HTERT RPE-1 (cell line): Measurements from ENCODE around the gene SLC35A3.
"Not testable (repeated sequence)": the region's sequence is repeated elsewhere in the genome, so short reads cannot be mapped to it uniquely, and the experiment has no call there.

Source experiments
- in situ Hi-C: fragments of 300-500 bp; cut with MboI; formaldehyde crosslinking; loops from 4 replicates; pipeline ENCODE4 v1.14.3; 2020; ENCODE audit warnings: low sequenced_read_pairs

SLC35A3 gene

GRCh38 chr1:99969729-99970621, at the start of gene SLC35A3:
SLC35A3 (plus strand) TSS chr1:99969996; CDS start chr1:99993555, 23,559 bp downstream.
- in situ Hi-C loops = no loop called here

DNA sequence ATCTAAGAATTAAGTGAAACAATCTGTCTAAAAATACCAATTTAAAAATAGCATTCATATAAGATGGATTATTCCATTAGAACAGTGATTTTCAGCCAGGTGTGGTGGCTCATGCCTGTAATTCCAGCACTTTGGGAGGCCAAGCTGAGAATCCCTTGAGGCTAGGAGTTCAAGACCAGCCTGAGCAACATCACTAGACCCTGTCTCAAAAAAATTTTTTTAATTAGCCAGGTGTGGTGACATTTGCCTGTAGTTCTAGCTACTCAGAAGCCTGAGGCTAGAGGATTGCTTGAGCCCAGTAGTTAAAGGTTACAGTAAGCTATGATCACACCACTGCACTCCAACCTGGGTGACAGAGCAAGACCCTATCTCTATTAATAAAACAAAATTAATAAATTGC, 35.0 kb upstream of the SLC35A3 start:
- in situ Hi-C loops = no loop called here

- in situ Hi-C loops = no loop called here
Observed at GRCh38 chr1:99935534-99935933, 34.3 kb upstream of the SLC35A3 start.

DNA sequence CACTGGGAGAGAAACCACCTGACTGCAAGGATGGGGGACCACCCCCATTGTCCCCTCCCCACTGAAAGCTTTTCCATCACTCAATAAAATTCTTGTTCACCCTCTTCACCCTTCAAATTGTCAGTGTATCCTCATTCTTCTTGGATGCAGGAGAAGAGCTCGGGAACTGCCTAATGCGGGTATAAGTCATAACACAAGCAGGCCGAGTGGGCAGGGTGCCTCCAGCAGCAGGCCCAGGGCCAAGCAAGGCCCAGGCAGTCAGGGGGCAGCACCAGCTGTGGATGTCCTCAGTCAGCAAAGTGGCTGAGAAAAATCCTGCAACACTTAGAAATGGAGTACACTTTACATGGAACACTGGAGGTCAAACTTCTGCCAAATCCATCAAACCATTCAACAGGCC, 33.7 kb upstream of the SLC35A3 start:
- in situ Hi-C loops = no loop called here

- in situ Hi-C loops = no loop called here
Observed at GRCh38 chr1:99942723-99943122, 27.1 kb upstream of the SLC35A3 start.

- in situ Hi-C loops = no loop called here
Observed at GRCh38 chr1:99943223-99943794, 26.5 kb upstream of the SLC35A3 start.

DNA sequence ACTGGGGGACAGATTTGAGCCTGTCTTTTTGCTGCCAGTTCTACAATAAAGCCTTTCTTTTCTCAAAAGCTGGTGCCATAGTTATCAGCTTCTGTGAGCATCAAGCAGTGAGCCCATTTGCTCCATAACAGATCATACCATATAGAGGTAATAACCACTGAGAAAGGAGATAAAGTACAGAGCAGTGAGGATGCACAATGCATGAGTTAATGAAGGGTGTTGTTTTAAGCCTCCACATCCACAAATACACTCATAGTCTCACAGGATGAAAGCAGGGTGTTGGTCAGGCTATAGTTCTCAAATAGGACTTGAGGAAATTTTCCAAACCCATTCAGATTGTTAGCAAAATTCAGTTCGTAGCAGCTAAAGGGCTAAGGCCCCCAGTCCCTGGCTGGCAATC, 25.6 kb upstream of the SLC35A3 start:
- in situ Hi-C loops = no loop called here

GRCh38 chr1:99945174-99945573, 24.6 kb upstream of the SLC35A3 start:
- in situ Hi-C loops = no loop called here

GRCh38 chr1:99950486-99950885, 19.3 kb upstream of the SLC35A3 start:
- in situ Hi-C loops = no loop called here

DNA sequence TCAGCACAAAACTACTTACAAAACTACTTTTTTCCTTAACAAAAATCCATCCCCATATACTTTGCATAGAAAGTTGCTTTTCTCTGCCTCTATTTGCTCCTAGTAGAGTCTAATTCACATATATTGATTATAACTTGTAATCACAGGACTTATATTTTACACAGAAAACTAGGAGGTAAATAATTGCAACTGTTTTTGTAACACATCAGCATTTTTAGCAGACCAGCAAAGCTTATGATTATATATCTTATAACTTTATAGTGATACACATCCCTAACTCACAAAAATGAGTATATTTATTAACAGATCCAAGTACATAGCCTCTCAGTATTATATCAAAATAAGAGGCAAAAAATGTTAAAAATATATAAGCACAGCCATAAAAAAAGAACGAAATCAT, 17.3 kb upstream of the SLC35A3 start:
- in situ Hi-C loops = no loop called here

DNA sequence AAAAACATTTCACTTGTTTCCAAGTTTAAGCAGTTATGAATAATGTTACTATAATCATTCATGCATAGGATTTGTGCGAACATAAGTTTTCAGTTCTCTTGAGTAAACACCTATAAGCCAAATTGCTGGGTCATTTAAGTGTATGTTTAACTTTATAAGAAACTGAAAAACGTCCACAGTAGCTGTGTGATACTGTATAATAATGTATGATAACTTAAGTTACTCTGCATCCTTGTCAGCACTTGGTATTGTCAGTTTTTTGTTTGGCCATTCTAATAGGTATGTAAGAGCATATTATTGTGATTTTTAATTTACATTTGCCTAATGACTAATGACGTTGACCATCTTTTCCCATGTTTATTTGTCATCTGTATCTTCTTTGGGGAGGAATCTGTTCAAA, 14.4 kb upstream of the SLC35A3 start:
- in situ Hi-C loops = no loop called here

DNA sequence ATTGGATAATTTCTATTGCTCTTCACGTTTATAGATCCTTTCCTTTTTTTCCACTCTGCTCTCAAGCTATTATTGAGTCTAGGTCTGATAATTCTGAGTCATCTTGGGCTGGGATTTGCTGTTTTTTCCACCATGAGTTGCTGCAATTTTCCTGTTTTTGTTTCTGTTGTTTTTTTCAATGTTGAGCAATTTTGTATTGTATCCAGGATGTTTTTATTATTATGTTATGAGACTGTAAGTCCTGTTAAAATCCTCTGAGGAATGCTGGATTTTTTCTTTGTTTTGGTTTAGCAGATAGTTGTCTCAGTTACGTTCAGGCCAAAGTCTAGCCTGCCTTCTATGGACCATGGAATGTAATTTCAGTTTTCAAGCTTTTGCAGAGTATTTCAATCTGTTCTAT, 13.0 kb upstream of the SLC35A3 start:
- in situ Hi-C loops = no loop called here

DNA sequence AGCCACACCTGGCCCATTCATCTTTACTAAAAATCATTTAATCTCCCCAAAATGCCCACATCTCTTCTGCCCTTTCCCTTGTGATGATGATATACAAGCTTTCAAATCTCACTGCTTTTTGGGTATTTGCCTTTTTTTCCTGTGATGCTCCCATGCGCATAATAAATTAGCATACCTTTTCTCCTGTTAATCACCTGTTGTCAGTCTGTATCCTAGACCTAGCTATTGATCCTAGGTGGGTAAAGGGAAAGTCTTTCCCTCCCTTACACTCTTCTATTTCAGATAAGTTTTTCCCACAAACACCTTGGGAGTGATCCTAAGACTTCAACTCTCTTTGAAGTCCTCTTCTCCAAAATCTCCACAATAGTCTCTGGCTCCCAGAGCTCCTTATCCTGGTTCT, 12.0 kb upstream of the SLC35A3 start:
- in situ Hi-C loops = no loop called here

- in situ Hi-C loops = not testable (repeated sequence)
Observed at GRCh38 chr1:99959189-99959705, 10.5 kb upstream of the SLC35A3 start.

GRCh38 chr1:99960260-99960659, 9.5 kb upstream of the SLC35A3 start:
- in situ Hi-C loops = not testable (repeated sequence)

- in situ Hi-C loops = no loop called here
Observed at GRCh38 chr1:99963041-99963795, 6.6 kb upstream of the SLC35A3 start.

DNA sequence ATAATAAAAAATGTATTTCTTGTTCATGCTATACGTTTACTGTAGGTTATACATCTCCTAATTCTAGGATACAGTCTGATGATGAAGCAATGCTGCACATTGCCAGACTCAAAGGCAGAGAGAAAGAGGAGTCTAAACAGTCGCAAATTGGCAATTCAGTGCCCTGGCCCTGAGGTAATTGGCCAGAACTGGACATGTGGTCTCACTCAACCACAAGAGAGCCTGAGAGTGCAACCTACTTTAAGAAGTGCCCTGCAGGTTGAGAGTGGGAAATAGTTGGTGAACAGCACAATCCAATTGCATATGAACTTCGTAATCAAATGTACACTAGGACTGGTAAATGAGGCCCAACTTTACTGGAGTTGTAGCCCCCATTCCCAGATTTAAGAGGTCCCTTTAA, 5.0 kb upstream of the SLC35A3 start:
- in situ Hi-C loops = no loop called here

DNA sequence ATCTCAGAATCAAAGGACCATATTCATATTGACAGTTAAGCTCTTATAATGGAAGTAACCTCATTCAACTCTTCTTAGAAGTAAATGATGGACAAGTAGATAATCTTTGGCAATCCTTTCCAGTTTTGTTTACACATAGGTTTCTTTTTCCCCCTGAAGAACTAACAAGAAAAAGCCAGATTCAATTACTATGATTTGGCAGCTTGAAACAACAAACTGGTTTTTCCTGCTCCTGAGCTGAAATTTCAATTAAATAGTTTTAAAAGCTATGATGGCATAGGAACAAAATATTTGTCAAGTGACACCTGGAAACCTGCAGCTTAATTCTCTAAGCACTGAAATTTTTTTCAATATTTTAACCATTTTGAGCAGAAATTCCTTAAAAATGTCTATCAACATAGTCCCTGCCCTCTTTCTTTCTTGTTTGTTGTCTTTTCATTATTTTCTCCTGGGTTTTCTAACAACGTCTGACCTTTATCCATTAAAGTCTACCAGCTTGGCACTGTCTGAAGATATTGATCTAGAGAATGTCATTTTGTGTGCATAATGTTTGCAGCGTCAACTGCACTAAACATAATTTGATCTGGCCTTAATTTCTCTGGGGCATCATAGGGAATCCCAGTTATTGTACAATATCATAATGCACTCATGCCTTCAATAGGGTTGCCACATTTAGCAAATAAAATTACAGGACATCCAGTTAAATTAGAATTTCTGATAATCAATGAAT, 4.0 kb upstream of the SLC35A3 start:
- in situ Hi-C loops = no loop called here

- in situ Hi-C loops = no loop called here
Observed at GRCh38 chr1:99968214-99968613, 1.6 kb upstream of the SLC35A3 start.

- in situ Hi-C loops = no loop called here
Observed at GRCh38 chr1:99969260-99969728, 502 bp upstream of the SLC35A3 start.
